Esophagus mucosa (tissue), 1 donor: ENCODE measurements around the gene SLC36A3. TPM values are rescaled to one million over a fixed set of nuclear protein-coding genes. Genes with fewer than 3 reads are reported as not detected.
"Not testable (repeated sequence)": the region's sequence is repeated elsewhere in the genome, so short reads cannot be mapped to it uniquely, and the experiment has no call there.

Source experiments
- ATAC-seq: fragments of 200-7000 bp; cut with Tn5 transposase; one replicate; pipeline ENCODE4 v1.9.1; 2020
- total RNA-seq: library from RNA; stranded (reverse); gene quantifications from one replicate; pipeline ENCODE4 v1.2.4, GENCODE V29; 2023
- donor health status: DM: yes; HTN: yes; CAD: no.

SLC36A3 gene
- total RNA-seq, 1 donor from 2014 or later = not detected

DNA sequence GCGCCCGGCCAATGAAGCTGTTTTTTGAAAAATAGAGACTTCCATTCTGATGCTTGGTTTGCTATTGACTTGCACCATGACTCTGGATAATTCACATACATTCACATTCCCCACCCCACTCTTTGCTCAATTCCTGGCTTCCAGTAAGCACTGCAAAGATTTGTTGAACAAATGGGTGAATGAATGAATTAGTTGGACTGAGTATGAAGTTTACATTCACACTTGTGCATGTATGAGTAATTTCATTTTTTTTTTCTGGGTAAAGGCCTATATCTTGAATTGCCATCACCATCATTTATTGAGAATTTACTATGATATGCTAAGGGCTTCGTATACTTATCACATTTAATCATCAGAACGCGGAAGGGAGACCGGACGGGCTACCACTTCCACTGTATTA is 65.9 kb downstream of the SLC36A3 start:
- ATAC-seq = no peak

DNA sequence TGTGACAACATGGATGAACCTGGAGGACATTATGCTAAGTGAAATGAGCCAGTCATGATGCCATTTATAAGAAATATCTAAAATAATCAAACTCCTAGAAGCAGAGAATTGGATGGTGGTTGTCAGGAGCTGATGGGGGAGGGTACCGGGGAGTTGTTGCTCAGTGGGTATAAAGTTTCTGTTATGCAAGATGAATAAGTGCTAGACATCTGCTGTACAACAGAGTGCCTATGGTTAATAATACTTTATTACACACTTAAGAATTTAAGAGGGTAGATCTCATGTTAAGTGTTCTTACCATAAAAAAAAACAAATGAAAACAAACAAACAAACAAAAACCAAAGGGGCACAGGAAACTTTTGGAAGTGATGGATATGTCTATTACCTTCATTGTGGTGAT is 66.7 kb downstream of the SLC36A3 start:
- no peak for ATAC-seq

DNA sequence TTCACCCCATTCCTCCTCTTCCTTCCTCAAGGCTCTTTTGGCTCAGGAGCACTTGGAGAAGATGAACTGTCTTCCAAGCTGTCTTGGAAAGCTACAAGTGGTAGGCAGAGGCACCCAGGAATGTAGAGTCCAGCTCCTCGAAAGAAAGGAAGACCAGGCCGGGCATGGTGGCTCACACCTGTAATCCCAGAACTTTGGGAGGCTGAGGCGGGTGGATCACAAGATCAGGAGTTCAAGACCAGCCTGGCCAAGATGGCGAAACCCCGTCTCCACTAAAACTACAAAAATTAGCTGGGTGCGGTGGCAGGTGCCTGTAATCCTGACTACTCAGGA is 68.4 kb downstream of the SLC36A3 start:
- ATAC-seq = not testable (repeated sequence)

DNA sequence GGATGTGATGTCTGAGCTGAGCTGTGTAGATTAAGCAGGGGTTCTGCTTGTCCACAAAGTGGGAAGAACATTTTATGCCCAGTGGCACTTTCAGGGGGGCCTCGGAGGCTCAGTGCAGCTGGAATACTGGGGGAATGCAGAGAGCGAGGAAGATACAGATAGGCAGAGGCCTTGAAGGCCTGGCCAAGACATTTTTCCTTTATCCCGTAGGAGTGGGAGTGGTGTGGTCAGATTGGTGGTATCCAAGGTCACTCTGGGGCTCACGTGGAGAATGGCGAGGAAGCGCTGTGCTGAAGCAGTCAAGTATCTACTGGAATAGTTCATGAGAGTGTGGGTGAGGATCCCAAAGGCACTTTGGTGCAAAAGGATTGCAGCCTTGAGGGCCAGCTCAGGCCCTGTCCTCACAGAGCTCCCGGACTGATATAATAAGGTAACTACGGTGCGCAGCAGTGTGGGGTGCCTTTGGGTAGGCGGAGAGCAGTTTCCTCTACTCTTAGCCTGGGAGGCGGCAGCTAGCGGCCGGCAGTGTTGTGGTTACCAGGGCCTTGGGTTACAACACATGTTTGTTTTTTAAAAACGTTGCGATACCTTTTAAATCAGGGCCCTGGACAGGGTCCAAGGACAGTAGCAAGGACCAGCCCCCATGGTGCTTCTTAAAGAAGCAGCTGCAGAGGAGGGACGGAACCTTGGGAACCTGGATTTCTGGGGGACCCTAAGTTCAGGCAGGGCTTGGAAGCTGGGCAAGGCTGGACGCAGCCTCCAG is 68.9 kb downstream of the SLC36A3 start:
- peak; percentile 63 for ATAC-seq

GRCh38 chr5:151233616-151234085 is 69.9 kb downstream of the SLC36A3 start:
- peak; percentile 14 for ATAC-seq

GRCh38 chr5:151231359-151231758 is 72.2 kb downstream of the SLC36A3 start:
- no peak for ATAC-seq

DNA sequence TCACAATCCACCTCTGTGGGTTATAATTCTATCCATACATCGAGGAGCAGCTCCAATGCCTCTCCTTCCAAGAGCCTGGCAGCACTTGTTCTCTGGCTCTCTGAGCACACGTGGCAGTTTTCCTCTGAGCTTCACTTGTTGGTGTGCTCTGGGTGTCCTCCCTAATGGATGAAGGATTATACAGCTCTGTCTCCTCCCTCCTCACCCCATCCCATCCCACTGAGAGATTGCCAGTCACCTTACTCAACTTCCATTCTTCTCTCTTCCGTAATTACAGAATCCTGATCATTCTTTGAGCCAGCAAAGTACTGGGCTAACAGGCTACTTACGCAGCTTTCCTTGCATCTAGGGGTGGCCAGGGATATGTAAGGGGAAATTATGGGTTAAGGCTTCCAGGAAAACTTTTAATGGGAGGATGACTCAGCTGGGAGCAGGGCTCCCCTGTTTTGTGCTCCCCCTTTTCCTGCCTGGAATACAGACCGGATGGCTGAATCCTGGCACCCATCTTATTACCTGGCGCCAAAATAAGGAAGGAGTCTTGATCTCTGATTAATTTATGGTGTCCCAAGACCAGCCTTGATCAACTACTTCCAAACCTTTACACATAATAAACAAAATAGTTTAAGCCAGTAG is 73.4 kb downstream of the SLC36A3 start:
- peak; percentile 22 for ATAC-seq

DNA sequence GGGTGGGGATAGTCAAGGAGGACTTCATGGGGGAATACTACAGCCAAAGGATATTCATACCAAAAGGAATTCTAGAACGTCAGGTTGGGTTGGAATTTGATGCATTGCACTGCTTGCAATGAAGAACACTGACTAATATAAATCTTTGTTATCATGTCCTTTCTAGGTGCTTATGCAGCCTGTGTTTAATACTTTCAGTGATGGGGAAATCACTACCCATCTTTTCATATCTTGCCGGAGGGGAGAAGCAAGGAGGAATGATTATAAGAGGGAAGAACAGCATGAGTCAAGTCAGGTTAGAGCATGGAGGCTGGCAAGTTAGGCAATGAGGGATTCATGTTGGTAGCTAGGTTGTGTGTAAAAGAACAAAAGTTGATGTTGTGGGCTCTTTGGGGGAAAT is 74.6 kb downstream of the SLC36A3 start:
- ATAC-seq = no peak

DNA sequence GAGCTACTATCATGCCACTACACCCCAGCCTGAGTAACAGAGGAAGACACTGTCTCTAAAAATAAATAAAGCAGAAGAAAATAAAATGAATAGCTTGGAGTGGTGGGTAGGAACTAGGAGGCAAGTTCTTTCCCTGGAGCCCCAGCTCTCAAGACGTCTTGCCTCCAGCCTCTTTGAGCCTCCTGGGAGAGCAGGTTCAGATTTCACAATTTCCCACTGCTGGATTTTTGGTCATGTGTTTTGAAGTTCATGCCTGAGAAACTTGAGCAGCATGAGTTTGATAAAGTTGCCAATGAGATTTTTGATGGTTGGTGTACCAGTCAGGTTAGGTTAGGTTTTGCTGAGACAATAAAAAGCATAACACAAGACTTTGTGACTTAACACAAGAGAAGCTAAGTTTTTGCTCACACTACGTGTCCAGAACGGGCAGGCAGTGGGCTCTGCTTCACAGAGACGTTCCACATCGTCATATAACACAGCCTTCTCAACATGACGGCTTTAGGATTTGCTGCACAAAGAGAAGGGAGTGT is 75.6 kb downstream of the SLC36A3 start:
- no peak for ATAC-seq

Other genes starting within 250 kb of the SLC36A3 start
- gene TNIP1, start 222.7 kb downstream of the SLC36A3 start, total RNA-seq = 71.5 TPM
- gene ANXA6, start 146.0 kb downstream of the SLC36A3 start, total RNA-seq = 10.8 TPM
- 8.4 TPM for gene CCDC69, start 79.7 kb downstream of the SLC36A3 start, total RNA-seq
- gene GM2A, start 50.6 kb downstream of the SLC36A3 start, total RNA-seq = 118 TPM
- gene SLC36A2, start 43.8 kb upstream of the SLC36A3 start, total RNA-seq = not detected
- gene SLC36A1, start 143.8 kb upstream of the SLC36A3 start, total RNA-seq = 5.9 TPM